ENCODE measurements around the gene CTSF. TPM values are rescaled to one million over a fixed set of nuclear protein-coding genes. Genes with fewer than 3 reads are reported as not detected.
"Not testable (repeated sequence)": the region's sequence is repeated elsewhere in the genome, so short reads cannot be mapped to it uniquely, and the experiment has no call there.

CTSF gene
- total RNA-seq, 2 experiments from 2014 or later = 3.5 to 3.9 TPM

GRCh38 chr11:66540598-66540997 is 27.8 kb downstream of the CTSF start:
- Mint-ChIP-seq H3K4me1 (peaks cover 23% of the 10 kb centered on the region), H3K36me3 (ENCODE audit: low read depth) (peaks cover 18% of the 10 kb centered on the region)
- DNase-seq, POLR2A ChIA-PET, H3K9me3 Mint-ChIP-seq, H3K27ac Mint-ChIP-seq, H3K27me3 Mint-ChIP-seq, H3K4me3 Mint-ChIP-seq: not testable (repeated sequence)
- CTCF ChIA-PET = interaction anchor here (1.0 kb wide), 1 partner anchor 194 kb away, joined by 3 read pairs; no protein-coding TSS in a partner anchor

DNA sequence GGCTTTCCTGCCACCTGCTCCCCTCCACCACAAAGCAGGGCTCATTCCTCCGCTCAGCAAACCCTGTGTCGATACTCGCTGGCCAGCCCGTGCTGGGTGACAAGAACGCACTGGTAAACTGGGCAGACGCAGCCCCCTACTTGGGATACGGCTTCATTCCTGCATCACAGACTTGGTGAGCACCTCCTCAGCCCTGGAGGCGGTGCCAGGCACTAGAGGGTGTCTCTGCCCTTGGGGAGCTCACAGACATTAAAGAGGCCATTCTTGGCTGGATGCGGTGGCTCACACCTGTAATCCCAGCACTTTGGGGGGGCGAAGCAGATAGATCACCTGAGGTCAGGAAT is 28.6 kb downstream of the CTSF start:
- peaks cover 19% of the 10 kb centered on the region for H3K36me3 Mint-ChIP-seq (ENCODE audit: low read depth)
- no peak for DNase-seq
- H3K4me3 Mint-ChIP-seq = no peak overlapping the region
- no peak overlapping the region for H3K27ac Mint-ChIP-seq
- ChIA-PET POLR2A (no interaction called here), CTCF (no interaction called here)
- H3K27me3 Mint-ChIP-seq = no peaks in the 10 kb centered on the region
- no peaks in the 10 kb centered on the region for H3K9me3 Mint-ChIP-seq
- H3K4me1 Mint-ChIP-seq = peaks cover 20% of the 10 kb centered on the region

DNA sequence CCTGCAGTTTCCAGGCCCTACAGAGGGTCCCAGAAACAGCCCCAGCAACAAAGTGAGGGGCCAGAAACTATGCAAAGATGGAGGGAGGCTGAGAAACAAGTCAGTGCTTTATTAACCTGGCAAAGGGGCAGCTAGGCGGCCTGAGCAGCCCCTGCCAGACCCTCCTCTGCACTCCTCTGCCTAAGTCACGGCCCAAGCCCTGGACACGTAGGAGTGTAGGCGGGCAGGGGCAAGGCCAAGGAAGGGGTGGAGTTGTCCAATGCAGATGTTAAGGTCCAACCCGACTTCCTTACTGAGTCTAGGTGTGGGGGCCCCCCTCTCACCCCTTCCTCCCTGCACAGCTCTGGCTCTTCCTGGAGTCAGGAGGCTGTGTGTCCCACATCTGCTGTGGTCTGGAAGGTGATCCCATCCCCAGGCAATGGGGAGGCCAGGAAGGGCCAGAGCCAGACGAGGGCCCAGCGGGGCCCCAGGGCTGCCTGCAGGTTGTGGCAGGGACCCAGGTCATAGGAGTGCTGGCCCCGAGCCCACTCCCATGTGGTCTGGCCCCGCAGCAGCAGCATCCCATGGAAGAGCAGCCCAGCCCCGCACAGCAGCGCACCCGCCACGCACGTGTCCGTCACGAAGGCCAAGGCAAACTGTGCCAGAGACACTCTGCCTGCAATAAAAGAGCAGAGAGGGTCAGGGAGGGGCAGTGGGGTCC is 29.1 kb downstream of the CTSF start:
- DNase-seq = no peak
- Mint-ChIP-seq H3K36me3 (ENCODE audit: low read depth) (peaks cover 19% of the 10 kb centered on the region), H3K27me3 (no peaks in the 10 kb centered on the region), H3K27ac (no peak overlapping the region), H3K4me1 (peaks cover 18% of the 10 kb centered on the region), H3K4me3 (no peak overlapping the region), H3K9me3 (no peaks in the 10 kb centered on the region)
- ChIA-PET CTCF (no interaction called here), POLR2A (no interaction called here)

DNA sequence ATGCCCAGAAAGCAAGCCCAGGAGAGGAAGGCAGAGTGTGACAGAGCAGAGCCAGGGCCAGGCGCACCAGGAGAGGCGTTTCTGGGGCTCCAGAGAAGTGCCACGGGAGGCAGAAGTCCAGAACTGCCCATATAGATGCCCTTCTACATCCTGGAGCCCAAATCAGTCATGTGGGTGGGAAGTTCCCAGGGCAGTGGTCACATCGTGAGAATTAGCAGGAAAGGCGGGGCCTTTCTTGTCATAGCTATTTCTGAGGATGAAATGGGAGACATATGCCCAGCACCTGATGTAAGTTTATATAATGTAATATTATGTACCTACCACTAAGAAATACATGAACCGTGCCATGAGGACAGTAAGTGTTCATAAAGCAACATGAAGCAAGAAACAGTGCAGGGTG is 35.6 kb downstream of the CTSF start:
- ChIA-PET POLR2A (no interaction called here), CTCF (interaction anchor here (0.6 to 1.2 kb wide), 4 partner anchors 9 to 145 kb away, joined by 3 to 4 read pairs (median 3); partner anchors contain the start of gene RBM4B)
- no peak for DNase-seq
- H3K4me1 Mint-ChIP-seq = no peaks in the 10 kb centered on the region
- no peaks in the 10 kb centered on the region for H3K27me3 Mint-ChIP-seq
- H3K27ac Mint-ChIP-seq = peak overlapping the region; percentile 1
- H3K4me3 Mint-ChIP-seq = no peak overlapping the region
- peaks cover 10% of the 10 kb centered on the region for H3K36me3 Mint-ChIP-seq (ENCODE audit: low read depth)
- H3K9me3 Mint-ChIP-seq = no peaks in the 10 kb centered on the region

GRCh38 chr11:66531841-66532240 is 36.6 kb downstream of the CTSF start:
- H3K4me1 Mint-ChIP-seq = no peaks in the 10 kb centered on the region
- peaks cover 5% of the 10 kb centered on the region for H3K36me3 Mint-ChIP-seq (ENCODE audit: low read depth)
- no peak overlapping the region for H3K27ac Mint-ChIP-seq
- no peaks in the 10 kb centered on the region for H3K9me3 Mint-ChIP-seq
- no peak for DNase-seq
- no peaks in the 10 kb centered on the region for H3K27me3 Mint-ChIP-seq
- H3K4me3 Mint-ChIP-seq = no peak overlapping the region
- ChIA-PET CTCF (interaction anchor here (0.8 kb wide), 1 partner anchor 146 kb away, joined by 3 read pairs; the partner anchor contains the start of gene RBM4B), POLR2A (no interaction called here)

DNA sequence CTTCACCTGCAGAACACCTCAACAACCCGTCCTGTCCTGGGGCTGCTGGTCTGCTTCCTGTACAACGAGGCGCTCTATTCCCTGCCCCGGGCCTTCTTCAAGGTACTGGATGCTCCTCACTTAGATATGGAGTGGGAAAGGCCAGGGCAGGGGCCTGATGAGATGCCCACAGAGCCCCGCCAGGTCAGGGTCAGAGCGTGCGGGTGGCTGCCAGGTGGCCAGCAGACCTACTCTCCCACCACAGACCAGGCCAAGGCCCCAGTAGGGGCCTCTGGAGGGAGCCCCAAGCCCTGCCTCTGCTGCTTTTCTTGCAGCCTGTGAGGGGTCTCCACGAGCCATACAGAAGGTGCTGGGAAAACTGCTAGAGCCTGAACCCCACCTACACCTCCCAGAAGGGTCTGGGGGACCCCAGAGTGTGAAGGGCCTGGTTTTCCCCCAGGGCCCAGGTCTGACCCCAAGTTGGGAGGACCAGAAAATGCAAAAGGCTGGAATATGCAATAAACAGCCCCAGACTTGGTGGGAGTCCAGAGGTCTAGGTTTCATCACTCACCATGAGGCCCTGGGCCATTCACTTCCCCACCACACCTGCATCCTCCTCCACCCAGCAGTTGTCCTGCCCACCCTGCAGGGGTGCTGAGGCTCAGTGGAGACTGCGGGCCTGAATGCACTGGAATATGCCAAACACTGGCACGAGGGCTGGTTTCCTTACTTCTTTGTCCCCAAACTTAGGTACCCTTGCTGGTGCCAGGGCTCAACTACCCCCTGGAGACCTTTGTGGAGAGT is 37.3 kb downstream of the CTSF start:
- Mint-ChIP-seq H3K4me1 (no peaks in the 10 kb centered on the region), H3K27ac (no peak overlapping the region), H3K4me3 (no peak overlapping the region), H3K27me3 (no peaks in the 10 kb centered on the region), H3K9me3 (no peaks in the 10 kb centered on the region), H3K36me3 (ENCODE audit: low read depth) (peaks cover 5% of the 10 kb centered on the region)
- DNase-seq = no peak
- CTCF ChIA-PET = no interaction called here
- POLR2A ChIA-PET = no interaction called here

DNA sequence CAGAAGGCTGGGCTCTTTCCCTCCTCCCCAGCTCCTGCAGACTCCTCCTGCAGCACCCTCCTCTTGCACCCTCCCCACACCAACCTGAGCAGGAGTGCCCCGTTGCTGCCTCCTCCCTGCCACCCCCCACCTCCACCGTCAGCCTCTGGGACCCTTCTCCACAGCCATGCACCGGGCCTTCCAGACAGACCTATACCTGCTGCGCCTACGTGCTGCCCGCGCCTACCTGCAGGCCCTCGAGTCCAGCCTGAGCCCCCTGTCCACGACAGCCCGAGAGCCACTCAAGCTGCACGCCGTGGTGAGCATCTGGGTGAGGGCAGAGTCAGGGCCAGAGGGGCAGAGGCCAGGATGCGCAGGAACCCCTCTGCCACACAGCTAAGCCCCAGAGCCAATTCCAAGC is 38.8 kb downstream of the CTSF start:
- Mint-ChIP-seq H3K27me3 (no peaks in the 10 kb centered on the region), H3K36me3 (ENCODE audit: low read depth) (no peaks in the 10 kb centered on the region), H3K4me1 (no peaks in the 10 kb centered on the region), H3K9me3 (no peaks in the 10 kb centered on the region), H3K27ac (no peak overlapping the region), H3K4me3 (no peak overlapping the region)
- no peak for DNase-seq
- POLR2A ChIA-PET = no interaction called here
- CTCF ChIA-PET = interaction anchor here (0.9 kb wide), 1 partner anchor 1144 kb away, joined by 3 read pairs; no protein-coding TSS in a partner anchor

DNA sequence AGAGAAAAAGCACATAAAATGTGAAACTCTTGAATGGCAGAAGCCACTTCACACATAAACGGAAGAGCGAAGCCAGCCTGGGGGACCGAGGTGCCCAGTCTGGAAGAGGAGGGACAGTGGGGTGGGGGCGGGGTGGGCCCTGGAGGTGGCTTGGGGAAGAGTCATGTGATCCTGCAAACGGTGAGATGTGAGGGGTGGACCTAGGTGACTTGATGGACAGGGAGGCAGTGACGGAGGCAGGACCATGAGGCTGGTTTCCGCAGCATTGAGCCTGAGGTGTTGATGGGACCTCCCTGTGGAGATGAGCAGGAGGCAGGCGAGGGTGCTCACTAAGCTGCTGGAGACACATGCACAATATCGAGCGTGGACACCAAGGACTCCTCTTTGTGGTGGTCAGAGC is 39.3 kb downstream of the CTSF start:
- H3K27ac Mint-ChIP-seq = no peak overlapping the region
- no peaks in the 10 kb centered on the region for H3K27me3 Mint-ChIP-seq
- POLR2A ChIA-PET = no interaction called here
- CTCF ChIA-PET = interaction anchor here (0.9 kb wide), 1 partner anchor 1145 kb away, joined by 3 read pairs; no protein-coding TSS in a partner anchor
- no peak for DNase-seq
- no peaks in the 10 kb centered on the region for H3K36me3 Mint-ChIP-seq (ENCODE audit: low read depth)
- H3K4me3 Mint-ChIP-seq = no peak overlapping the region
- no peaks in the 10 kb centered on the region for H3K9me3 Mint-ChIP-seq
- H3K4me1 Mint-ChIP-seq = no peaks in the 10 kb centered on the region

- Mint-ChIP-seq H3K4me1 (no peaks in the 10 kb centered on the region), H3K4me3 (no peak overlapping the region), H3K9me3 (no peaks in the 10 kb centered on the region), H3K36me3 (ENCODE audit: low read depth) (peaks cover 5% of the 10 kb centered on the region), H3K27me3 (no peaks in the 10 kb centered on the region), H3K27ac (no peak overlapping the region)
- ChIA-PET CTCF (no interaction called here), POLR2A (no interaction called here)
- no peak for DNase-seq
Measured at GRCh38 chr11:66524304-66525040, 43.9 kb downstream of the CTSF start.

GRCh38 chr11:66523611-66524010 is 44.8 kb downstream of the CTSF start:
- Mint-ChIP-seq H3K4me3 (no peak overlapping the region), H3K36me3 (ENCODE audit: low read depth) (peaks cover 5% of the 10 kb centered on the region), H3K27me3 (no peaks in the 10 kb centered on the region), H3K27ac (no peak overlapping the region), H3K9me3 (no peaks in the 10 kb centered on the region), H3K4me1 (no peaks in the 10 kb centered on the region)
- DNase-seq = no peak
- ChIA-PET CTCF (no interaction called here), POLR2A (no interaction called here)

Other genes with a start within 250 kb of the CTSF start
- 1 to 10 TPM; 1.1 to 1.6 TPM for gene RIN1, start 232.2 kb downstream of the CTSF start, total RNA-seq
- 10 to 100 TPM; 47.4 to 48.0 TPM for gene BRMS1, start 223.5 kb downstream of the CTSF start, total RNA-seq
- gene B4GAT1, start 221.0 kb downstream of the CTSF start, total RNA-seq = 1 to 10 TPM; 8.5 to 9.4 TPM
- 1 to 10 TPM; 8.3 to 8.9 TPM for gene SLC29A2, start 196.8 kb downstream of the CTSF start, total RNA-seq
- under 1 TPM; 0.27 to 0.52 TPM for gene NPAS4, start 147.6 kb downstream of the CTSF start, total RNA-seq
- 10 to 100 TPM; 72.4 to 76.4 TPM for gene MRPL11, start 129.8 kb downstream of the CTSF start, total RNA-seq
- 1 to 10 TPM; 6.7 to 7.2 TPM for gene PELI3, start 101.7 kb downstream of the CTSF start, total RNA-seq
- 10 to 100 TPM; 78.4 to 82.3 TPM for gene DPP3, start 88.2 kb downstream of the CTSF start, total RNA-seq
- gene BBS1, start 58.0 kb downstream of the CTSF start, total RNA-seq = 10 to 100 TPM; 13.3 to 17.4 TPM
- gene ZDHHC24, start 22.6 kb downstream of the CTSF start, total RNA-seq = 10 to 100 TPM; 16.8 to 16.9 TPM
- under 1 TPM in 1 of 2 experiments, not detected in 1; 0.23 TPM for gene ACTN3, start 21.7 kb downstream of the CTSF start, total RNA-seq
- gene CCDC87, start 24.5 kb upstream of the CTSF start, total RNA-seq = under 1 TPM in 1 of 2 experiments, not detected in 1; 0.08 TPM
- gene CCS, start 24.6 kb upstream of the CTSF start, total RNA-seq = 10 to 100 TPM; 28.8 to 32.6 TPM
- gene RBM14, start 48.0 kb upstream of the CTSF start, total RNA-seq = 100 to 1,000 TPM; 124 to 140 TPM
- gene RBM4, start 70.1 kb upstream of the CTSF start, total RNA-seq = 100 to 1,000 TPM; 124 to 137 TPM
- gene RBM4B, start 109.3 kb upstream of the CTSF start, total RNA-seq = 10 to 100 TPM; 18.1 to 20.4 TPM
- under 1 TPM; 0.25 to 0.35 TPM for gene SPTBN2, start 160.6 kb upstream of the CTSF start, total RNA-seq

Measured in activated CD4-positive, alpha-beta T cell treated with anti-CD3 and anti-CD28 coated beads, Interleukin-2, amount 10 ng/mL, durations not matched to agents 7 days and 5 days (primary cell).